RWPE1 (cell line): ENCODE results near the gene NDUFAF5.

Experiments
- CTCF ChIA-PET: fragments of 350-600 bp; sonication (Branson Sonifier 250); formaldehyde crosslinking; extraction: SDS; loops from one replicate; lab custom pipeline; 2021; lab: Yijun Ruan, JAX
- POLR2A ChIA-PET: fragments of 400-600 bp; formaldehyde crosslinking; extraction: SDS; loops from one replicate; lab custom pipeline; 2020; ENCODE audit warnings: antibody characterized with exemption; ENCODE audit not compliant: low non-redundant PET; lab: Yijun Ruan, JAX
- DNase-seq: peaks from one replicate; pipeline ENCODE4 v3.0.0; 2012; ENCODE audit warnings: low spot score
- H3K27ac ChIP-seq: fragments of 450-650 bp; 2 replicates; pipeline ENCODE4 v1.5.1; 2017
- CTCF ChIP-seq: fragments of 450-650 bp; conservative IDR thresholded peaks from 2 replicates; pipeline ENCODE4 v1.5.1; 2017; ENCODE audit warnings: low read depth, mild to moderate bottlenecking

Gene NDUFAF5

GRCh38 chr20:13841206-13841605 is 56.4 kb downstream of the NDUFAF5 start:
- POLR2A ChIA-PET: no interaction called here
- no peak for DNase-seq
- no peak for TF ChIP-seq CTCF
- CTCF ChIA-PET: interaction anchor here (0.5 kb wide), 1 partner anchor 175 kb away, joined by 3 read pairs; no protein-coding TSS in a partner anchor
- no peak overlapping the region for H3K27ac ChIP-seq

- ChIA-PET POLR2A (interaction anchor here (0.6 kb wide), 1 partner anchor 450 kb away, joined by 3 read pairs; no protein-coding TSS in a partner anchor), CTCF (interaction anchor here (0.6 to 0.7 kb wide), 3 partner anchors 13 to 1137 kb away, joined by 3 to 5 read pairs (median 3); no protein-coding TSS in a partner anchor)
- DNase-seq: no peak
Measured at GRCh38 chr20:13844296-13844695, 59.5 kb downstream of the NDUFAF5 start.

GRCh38 chr20:13851279-13851678 is 66.5 kb downstream of the NDUFAF5 start:
- no peak for DNase-seq
- POLR2A ChIA-PET: no interaction called here
- no peak overlapping the region for H3K27ac ChIP-seq
- CTCF ChIA-PET: interaction anchor here (0.6 to 0.7 kb wide), 2 partner anchors 8 to 655 kb away, joined by 3 to 4 read pairs; no protein-coding TSS in a partner anchor
- no peak for TF ChIP-seq CTCF

More at GRCh38 chr20:13844296-13844695, 59.5 kb downstream of the NDUFAF5 start:
- TF ChIP-seq CTCF: no peak
- no peak overlapping the region for H3K27ac ChIP-seq

- no peak for DNase-seq
- POLR2A ChIA-PET: no interaction called here
- CTCF ChIA-PET: interaction anchor here (0.6 kb wide), 1 partner anchor 202 kb away, joined by 3 read pairs; no protein-coding TSS in a partner anchor
- no peak overlapping the region for H3K27ac ChIP-seq
- no peak for TF ChIP-seq CTCF
Measured at GRCh38 chr20:13852306-13852705, 67.5 kb downstream of the NDUFAF5 start.

- no peak for TF ChIP-seq CTCF
- ChIA-PET POLR2A (no interaction called here), CTCF (interaction anchor here (0.5 kb wide), 1 partner anchor 180 kb away, joined by 4 read pairs; no protein-coding TSS in a partner anchor)
- no peak for DNase-seq
- H3K27ac ChIP-seq: no peak overlapping the region
Measured at GRCh38 chr20:13855613-13856012, 70.8 kb downstream of the NDUFAF5 start.

- no peak for TF ChIP-seq CTCF
- POLR2A ChIA-PET: no interaction called here
- no peak overlapping the region for H3K27ac ChIP-seq
- CTCF ChIA-PET: interaction anchor here (0.5 kb wide), 1 partner anchor 179 kb away, joined by 4 read pairs; no protein-coding TSS in a partner anchor
- DNase-seq: no peak
Measured at GRCh38 chr20:13856354-13856753, 71.5 kb downstream of the NDUFAF5 start.
